Activated gamma-delta T cell treated with anti-CD3 and anti-CD28 coated beads, Interleukin-2, amount 50 U/mL, for 16 hours (primary cell): ENCODE measurements around the gene AFAP1.

Source experiments
- DNase-seq: peaks from one replicate; pipeline ENCODE4 v3.0.0-alpha.2; 2020; ENCODE audit warnings: low read depth

Gene AFAP1

DNA sequence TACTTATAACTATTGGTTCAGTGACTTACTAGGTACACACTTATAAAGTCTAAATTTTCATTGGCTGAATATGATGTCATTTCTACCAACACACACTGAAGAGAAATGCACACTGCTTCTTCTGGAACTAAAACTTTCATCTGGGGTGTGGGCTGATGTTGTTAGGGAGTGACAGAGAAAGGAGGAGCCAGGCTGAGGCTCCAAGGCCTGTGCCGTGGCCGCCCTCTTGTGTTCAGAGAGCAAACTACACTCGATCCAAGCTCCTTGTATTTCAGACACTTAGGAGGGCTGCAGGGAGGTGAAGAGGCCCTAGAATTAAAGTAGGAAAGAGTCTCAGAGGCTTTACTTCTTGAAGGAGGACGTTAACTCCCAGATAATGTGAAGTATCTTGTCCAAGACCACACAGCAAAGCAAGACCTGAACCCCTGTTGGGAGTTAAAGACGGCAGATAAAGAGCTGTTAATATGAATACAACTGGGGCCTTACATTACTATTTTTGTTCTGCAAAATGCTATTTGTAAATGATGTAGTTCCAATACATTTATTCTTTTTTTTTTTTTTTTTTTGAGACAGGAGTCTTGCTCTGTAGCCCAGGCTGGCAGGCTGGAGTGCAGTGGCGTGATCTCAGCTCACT, 137.5 kb downstream of the AFAP1 start:
- peak; percentile 57 for DNase-seq

GRCh38 chr4:7801641-7802040, 138.0 kb downstream of the AFAP1 start:
- no peak for DNase-seq

- DNase-seq: no peak
Measured at GRCh38 chr4:7801001-7801400, 138.7 kb downstream of the AFAP1 start.

GRCh38 chr4:7800410-7800809, 139.3 kb downstream of the AFAP1 start:
- no peak for DNase-seq

- DNase-seq: no peak
Measured at GRCh38 chr4:7799736-7800135, 139.9 kb downstream of the AFAP1 start.

GRCh38 chr4:7799306-7799705, 140.4 kb downstream of the AFAP1 start:
- DNase-seq: no peak

GRCh38 chr4:7798178-7798995, 141.3 kb downstream of the AFAP1 start:
- no peak for DNase-seq

- DNase-seq: no peak
Measured at GRCh38 chr4:7797330-7797729, 142.3 kb downstream of the AFAP1 start.

DNA sequence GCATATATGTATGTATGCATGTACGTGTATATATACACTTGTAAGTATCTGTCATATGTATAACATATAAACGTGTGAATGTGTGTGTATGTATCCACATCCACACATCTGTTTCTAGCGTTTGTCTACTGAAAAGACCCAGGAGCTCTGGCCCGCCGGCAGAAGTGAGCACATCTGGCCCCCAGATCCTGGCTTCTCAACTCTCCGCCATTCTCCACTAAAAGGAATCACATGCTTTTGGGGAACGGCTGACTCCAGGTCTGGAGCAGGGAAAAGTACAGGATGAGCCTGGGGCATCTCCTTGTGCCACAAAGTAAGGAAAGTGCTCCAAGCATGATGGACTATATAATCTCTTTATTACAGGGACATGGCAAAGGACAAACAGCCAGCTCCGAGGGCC, 143.7 kb downstream of the AFAP1 start:
- no peak for DNase-seq

DNA sequence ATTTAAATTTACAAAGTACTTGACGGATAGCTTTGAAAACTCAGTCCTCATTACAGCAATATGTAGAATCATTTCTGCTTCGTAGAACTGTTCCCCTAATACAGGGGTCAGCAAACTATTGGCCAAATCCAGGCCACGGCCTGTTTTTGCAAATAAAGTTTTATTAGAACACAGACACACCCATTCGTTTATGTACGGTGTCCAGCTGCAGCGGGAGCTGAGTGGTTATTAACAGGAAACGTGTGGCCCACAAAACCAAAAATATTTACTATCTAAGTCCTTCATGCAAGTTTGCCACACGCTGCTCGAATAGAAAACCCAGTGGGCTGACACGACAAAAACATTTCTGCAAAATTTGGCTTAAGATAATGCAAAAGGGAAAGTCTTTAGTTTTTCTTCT, 146.5 kb downstream of the AFAP1 start:
- DNase-seq: no peak

DNA sequence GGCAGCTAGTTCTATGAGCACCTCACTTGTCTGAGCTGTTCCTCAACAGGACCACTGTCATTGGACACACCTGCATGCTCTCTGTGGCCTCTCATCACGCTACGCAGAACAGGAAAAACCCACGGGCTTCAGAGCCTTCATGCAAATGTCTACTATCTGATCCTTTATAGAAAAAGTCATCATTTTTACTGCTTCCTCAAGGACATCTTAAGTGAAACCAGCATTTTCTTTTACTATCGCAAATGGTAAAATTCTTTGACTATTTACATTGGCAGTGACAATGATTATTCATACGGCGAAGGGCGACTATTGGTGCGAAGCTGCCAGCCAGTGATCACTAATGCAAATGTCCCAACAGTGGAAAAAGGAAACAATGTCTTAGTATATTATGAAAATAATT, 147.0 kb downstream of the AFAP1 start:
- DNase-seq: no peak

DNA sequence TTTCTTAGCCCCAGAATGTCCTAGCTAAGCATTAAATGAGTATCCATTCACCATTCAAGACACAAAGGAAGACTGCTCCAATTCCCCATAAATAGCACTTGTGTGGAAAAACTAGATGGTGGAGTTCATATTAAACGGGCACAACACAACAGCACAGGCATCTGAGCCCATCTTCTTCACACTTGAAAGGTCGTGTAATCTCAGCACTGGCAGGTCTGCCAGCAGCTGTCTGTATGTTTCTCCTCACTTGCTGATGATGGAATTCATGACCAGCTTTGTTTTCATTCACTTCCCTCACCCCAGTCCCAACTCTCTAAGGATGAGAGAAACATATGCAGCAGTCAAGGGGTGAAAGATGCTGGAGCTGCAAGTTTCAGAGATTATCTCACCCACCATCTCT, 148.7 kb downstream of the AFAP1 start:
- DNase-seq: no peak

DNA sequence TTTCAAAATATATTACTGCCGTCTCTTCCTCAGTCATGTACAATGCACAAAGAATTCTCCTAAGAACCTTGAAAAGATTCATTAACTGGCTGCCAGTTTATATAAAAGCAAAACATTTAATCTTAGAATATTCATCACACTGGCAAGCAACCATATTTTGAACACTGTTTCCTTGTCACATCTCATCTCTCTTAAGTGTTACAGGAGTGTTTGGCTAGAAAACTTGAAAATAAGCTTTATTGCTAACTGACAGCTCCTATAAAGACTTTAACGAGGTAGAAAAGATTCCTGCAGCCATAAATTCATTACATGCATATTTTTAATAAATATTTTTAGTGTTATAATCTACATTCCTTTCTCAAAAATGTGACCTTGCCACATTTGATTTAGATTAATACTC, 149.6 kb downstream of the AFAP1 start:
- DNase-seq: no peak

- no peak for DNase-seq
Measured at GRCh38 chr4:7788694-7789425, 150.8 kb downstream of the AFAP1 start.

GRCh38 chr4:7788193-7788592, 151.5 kb downstream of the AFAP1 start:
- DNase-seq: no peak

DNA sequence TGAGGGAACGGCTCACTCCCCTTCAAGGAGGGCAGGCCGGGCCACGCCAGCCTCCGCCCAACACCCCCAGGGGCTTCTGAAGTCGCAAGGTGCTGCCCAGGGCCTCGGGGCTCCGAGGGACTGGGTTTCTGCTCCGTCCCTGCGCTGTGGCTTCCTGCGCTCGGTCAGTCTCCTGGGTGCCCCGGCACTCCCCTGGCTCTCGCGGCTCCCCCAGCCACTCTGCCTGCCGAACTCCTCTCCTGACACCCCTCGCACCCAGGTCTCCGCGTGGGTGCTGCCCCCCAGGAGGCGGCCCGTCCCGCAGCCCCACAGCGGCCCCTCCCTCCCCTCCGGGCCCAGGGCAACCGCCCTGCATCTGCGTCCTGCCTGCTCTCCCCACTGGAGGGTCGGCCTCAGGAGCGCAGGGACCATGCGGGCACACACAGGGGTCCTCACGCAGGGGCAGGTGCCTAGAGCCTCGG, 151.9 kb downstream of the AFAP1 start:
- no peak for DNase-seq

GRCh38 chr4:7787067-7787466, 152.6 kb downstream of the AFAP1 start:
- no peak for DNase-seq

GRCh38 chr4:7786517-7786916, 153.1 kb downstream of the AFAP1 start:
- no peak for DNase-seq

GRCh38 chr4:7786040-7786439, 153.6 kb downstream of the AFAP1 start:
- DNase-seq: no peak

DNA sequence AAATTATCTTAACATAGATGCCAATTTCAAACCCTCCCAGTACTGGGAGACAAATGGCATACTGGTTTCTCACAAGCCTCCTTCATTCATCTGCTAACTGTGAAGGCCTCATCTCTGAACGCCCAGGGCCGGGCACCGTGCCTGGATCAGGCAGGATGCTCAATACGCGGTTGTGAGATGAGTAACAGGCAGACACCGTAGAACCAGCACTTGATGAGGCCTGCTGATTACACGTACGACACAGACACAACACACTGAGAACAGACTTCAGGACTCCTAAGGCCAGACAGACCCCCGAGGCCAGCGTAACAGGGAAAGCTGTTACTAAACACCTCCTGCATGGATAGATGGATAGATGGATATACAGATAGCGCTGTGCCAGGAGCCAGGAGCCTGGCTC, 154.6 kb downstream of the AFAP1 start:
- DNase-seq: no peak

GRCh38 chr4:7784131-7784870, 155.4 kb downstream of the AFAP1 start:
- no peak for DNase-seq

DNA sequence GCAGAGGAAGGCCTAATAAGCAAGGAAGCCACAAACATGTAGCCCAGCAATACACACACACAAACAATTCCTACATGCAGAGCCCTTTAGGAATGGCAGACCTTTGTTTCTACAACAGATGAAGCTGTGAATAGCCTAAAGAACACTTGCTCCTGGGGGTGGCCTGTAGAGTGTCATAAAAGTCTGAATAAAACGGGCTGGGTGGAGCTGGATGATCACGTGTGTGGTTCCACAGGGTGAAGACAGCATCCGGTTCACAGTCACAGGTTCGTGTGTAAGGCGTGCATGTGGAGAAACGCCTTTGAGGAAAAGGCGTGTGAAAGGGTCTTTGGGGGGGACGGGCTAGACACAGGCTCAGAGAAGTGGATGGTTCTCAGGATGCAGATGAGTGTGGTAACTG, 156.1 kb downstream of the AFAP1 start:
- DNase-seq: no peak
